HG03460 (cell line): Measurements from ENCODE around the gene C2CD2L.
"Not testable (repeated sequence)": the region's sequence is repeated elsewhere in the genome, so short reads cannot be mapped to it uniquely, and the experiment has no call there.

Source experiments
- ATAC-seq: cut with Tn5 transposase; IDR thresholded peaks from one replicate; pipeline ENCODE4 v1.9.1; 2021; ENCODE audit not compliant: unreplicated experiment

C2CD2L gene

GRCh38 chr11:119149018-119149785 lies 42.1 kb downstream of the C2CD2L start, which contains the start of gene ABCG4:
ABCG4 (plus strand) TSS chr11:119149052; CDS start chr11:119149966, 914 bp downstream.
- ATAC-seq, result no peak

- ATAC-seq, result no peak
These were observed 42.7 kb downstream of the C2CD2L start for GRCh38 chr11:119149786-119150275.

GRCh38 chr11:119152043-119152442 lies 44.9 kb downstream of the C2CD2L start:
- no peak for ATAC-seq

GRCh38 chr11:119152604-119153003 lies 45.5 kb downstream of the C2CD2L start:
- no peak for ATAC-seq

- no peak for ATAC-seq
These were observed 46.1 kb downstream of the C2CD2L start for GRCh38 chr11:119153049-119153818.

GRCh38 chr11:119154178-119154577 lies 47.0 kb downstream of the C2CD2L start:
- no peak for ATAC-seq

- ATAC-seq, result no peak
These were observed 48.8 kb downstream of the C2CD2L start for GRCh38 chr11:119155733-119156492.

GRCh38 chr11:119156496-119156895 lies 49.4 kb downstream of the C2CD2L start:
- no peak for ATAC-seq

- no peak for ATAC-seq
These were observed 49.9 kb downstream of the C2CD2L start for GRCh38 chr11:119157063-119157462.

GRCh38 chr11:119158467-119158866 lies 51.3 kb downstream of the C2CD2L start:
- ATAC-seq, result no peak

GRCh38 chr11:119160151-119160550 lies 53.0 kb downstream of the C2CD2L start:
- ATAC-seq, result no peak

GRCh38 chr11:119161871-119162270 lies 54.7 kb downstream of the C2CD2L start:
- no peak for ATAC-seq

GRCh38 chr11:119166368-119167076 lies 59.4 kb downstream of the C2CD2L start:
- ATAC-seq, result no peak

- ATAC-seq, result not testable (repeated sequence)
These were observed 59.9 kb downstream of the C2CD2L start for GRCh38 chr11:119167077-119167458.

- no peak for ATAC-seq
These were observed 60.8 kb downstream of the C2CD2L start for GRCh38 chr11:119167933-119168332.
